ENCODE measurements around the gene SYT8.

Gene SYT8

DNA sequence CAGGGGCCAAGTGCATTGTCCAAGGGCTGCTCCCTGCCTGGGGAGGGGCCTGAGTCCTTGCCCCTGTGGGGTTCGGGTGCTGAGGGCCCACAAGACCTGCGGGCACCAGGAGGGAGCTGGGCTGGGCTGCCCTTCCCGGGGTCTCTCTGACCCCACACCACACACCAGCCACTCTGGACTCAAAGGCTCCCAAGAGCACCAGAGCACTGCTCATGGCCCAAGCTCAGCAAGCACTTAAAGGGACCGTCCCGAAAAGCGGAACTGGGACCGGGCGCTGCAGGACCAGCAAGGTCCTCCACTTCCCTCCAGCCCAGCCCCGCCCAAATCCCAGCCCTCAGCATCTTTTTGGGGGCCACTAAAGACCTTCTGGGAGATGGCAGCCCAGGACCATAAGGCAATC, 23.4 kb downstream of the SYT8 start:
- no peak for DNase-seq (ENCODE audit: low read depth, low spot score)

GRCh38 chr11:1858576-1858975, 23.8 kb downstream of the SYT8 start:
- no peak for DNase-seq (ENCODE audit: low read depth, low spot score)

GRCh38 chr11:1859004-1859403, 24.2 kb downstream of the SYT8 start:
- no peak for DNase-seq (ENCODE audit: low read depth, low spot score)

- DNase-seq (ENCODE audit: low read depth, low spot score), result no peak
Observed at GRCh38 chr11:1860108-1860507, 25.3 kb downstream of the SYT8 start.

GRCh38 chr11:1861435-1862411, 26.9 kb downstream of the SYT8 start:
- no peak for DNase-seq (ENCODE audit: low read depth, low spot score)

DNA sequence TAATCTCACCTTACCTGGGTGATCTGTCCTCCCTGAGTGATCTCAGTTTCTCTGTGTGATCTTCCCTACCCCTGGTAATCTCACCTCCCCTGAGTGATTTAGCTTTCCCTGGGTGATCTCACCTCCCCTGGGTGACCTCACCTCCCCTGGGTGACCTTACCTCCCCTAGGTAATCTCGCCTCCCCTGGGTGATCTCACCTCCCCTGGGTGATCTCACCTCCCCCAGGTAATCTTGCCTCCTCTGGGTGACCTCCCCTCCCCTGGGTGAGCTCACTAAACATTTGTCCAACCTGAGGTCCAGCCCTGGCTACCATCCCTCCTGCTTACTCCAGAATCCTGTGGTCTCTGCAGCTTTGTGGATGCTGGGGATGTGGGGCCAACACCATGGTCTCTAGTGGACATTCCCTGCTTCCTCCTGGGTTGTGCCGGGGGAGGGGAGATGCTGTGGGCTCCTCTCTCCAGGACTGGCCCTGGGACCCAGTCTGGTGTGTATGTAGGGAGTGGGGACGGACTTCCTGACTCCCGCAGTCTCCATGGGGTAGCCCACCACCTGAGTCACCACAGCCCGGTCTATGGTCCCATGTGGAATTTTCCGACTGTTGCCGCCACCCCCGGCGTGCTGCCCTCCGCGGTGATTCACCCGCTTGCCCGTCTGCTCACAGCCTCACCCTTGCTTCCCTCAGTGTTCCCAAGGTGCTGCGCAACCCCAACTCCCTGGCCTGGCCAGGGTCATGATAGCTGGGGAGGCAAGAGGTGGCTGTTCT, 28.0 kb downstream of the SYT8 start:
- DNase-seq (ENCODE audit: low read depth, low spot score), result no peak

DNA sequence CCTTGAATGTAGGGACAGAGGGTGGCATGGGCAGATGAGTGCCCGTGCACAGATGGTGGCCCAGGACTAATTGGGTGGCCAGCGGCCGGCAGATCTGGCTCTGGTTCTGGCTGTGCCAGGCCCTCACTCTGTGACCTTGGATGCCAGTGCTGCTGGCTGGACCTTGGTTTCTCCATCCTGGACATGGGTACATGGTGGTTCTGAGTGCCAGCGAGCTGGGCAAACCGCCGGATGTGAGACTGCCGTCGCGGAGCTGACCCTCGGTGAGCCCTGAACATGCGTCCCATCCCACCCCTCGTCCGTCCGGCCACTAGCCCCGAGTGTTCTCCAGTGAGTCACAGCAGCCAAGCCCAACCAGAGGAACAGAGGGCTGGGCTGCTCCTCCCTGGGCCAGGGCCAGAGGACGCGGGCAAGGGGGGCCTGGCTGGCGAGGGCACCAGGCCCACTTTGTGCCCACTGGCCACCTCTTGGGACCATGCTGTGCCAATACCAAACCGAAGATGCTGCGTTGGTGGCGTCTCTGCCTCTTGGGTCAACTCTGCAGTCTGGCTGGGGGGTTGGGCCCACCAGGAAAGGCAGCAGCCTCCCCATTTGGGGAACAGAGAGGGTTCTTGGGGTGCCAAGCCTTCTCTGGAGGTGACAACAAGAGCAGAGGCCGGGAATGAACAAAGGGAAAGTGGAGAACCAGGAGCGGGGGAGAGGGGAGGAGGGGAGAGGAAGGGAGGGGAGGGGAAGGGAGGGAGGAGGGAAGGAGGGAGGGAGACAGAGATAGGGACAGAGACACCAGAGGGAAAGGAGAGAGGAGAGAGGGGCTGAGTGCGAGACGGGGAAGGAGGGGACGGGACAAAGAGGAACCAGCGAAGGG, 28.8 kb downstream of the SYT8 start:
- DNase-seq (ENCODE audit: low read depth, low spot score), result peak; percentile 83

GRCh38 chr11:1864231-1864630, 29.4 kb downstream of the SYT8 start:
- no peak for DNase-seq (ENCODE audit: low read depth, low spot score)

GRCh38 chr11:1864831-1865665, 30.3 kb downstream of the SYT8 start:
- DNase-seq (ENCODE audit: low read depth, low spot score), result no peak

DNA sequence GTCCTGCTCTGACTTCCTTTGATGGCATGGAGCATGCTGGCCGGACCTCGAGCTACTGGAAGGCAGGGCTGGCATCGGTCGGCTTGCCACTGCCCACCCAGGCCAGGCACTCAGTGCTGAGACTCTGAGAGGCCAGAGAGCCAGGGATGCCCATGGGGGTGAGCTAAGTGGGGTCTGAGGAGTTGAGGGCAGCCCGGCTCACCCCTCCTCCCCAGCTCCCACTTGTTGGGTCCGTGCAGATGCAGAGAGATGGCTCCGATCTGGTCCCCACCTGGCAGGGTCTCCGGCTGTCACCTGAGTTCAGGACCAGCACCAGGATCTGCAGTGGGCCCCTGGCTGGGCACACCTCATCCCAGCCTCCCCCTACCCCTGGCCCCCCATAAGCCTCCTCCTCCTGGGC, 31.4 kb downstream of the SYT8 start:
- no peak for DNase-seq (ENCODE audit: low read depth, low spot score)

DNA sequence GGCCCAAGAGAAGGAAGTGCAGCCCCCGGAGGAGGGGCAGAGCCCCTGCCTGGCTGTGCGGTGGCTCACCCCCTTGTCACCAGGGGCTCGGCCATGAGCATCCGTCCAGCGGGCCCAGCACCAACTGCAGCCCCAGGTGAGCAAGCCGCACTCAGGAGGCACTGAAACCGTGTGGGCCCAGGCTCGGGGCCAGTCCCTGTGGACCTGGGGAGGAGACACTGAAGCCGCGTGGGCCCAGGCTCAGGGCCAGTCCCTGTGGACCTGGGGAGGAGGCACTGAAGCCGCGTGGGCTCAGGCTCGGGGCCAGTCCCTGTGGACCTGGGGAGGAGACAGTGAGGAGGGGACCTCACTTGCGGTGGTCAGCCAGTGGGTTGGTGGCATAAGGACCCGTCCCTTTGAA, 32.0 kb downstream of the SYT8 start:
- no peak for DNase-seq (ENCODE audit: low read depth, low spot score)

- no peak for DNase-seq (ENCODE audit: low read depth, low spot score)
Observed at GRCh38 chr11:1867381-1867780, 32.6 kb downstream of the SYT8 start.

- no peak for DNase-seq (ENCODE audit: low read depth, low spot score)
Observed at GRCh38 chr11:1868056-1868635, 33.4 kb downstream of the SYT8 start.

DNA sequence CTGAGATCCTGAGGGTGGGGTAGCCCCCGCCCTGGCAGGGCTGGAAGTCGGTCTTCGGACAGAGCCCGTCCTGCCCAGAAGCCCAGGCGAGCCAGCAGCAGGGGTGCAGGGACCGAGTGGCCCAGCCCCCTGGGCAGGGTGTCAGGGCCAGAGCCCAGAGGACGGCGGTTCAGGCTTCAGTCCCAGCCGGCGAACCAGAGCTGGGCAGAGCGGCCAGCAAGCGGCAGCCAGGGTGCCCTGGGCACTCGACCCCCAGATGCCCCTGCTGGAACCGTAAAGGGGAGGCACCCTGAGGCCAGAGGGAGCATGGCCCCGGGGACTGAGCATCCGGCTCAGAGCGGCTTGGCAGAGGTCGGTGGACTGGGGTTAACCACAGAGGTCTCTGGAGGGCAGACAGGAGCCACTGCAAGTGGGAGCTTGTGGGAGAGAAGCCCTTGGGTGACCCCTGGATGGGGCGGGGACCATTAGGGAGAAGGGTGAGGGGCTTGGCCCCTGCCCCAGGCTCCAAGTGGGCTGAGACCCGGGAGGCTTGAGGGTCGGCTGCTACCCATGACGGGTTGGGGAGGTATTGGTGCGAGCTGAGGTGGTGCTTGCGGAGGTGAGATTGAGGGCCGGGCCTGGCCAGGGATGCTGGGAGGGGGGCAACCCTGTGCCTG, 34.0 kb downstream of the SYT8 start:
- no peak for DNase-seq (ENCODE audit: low read depth, low spot score)

DNA sequence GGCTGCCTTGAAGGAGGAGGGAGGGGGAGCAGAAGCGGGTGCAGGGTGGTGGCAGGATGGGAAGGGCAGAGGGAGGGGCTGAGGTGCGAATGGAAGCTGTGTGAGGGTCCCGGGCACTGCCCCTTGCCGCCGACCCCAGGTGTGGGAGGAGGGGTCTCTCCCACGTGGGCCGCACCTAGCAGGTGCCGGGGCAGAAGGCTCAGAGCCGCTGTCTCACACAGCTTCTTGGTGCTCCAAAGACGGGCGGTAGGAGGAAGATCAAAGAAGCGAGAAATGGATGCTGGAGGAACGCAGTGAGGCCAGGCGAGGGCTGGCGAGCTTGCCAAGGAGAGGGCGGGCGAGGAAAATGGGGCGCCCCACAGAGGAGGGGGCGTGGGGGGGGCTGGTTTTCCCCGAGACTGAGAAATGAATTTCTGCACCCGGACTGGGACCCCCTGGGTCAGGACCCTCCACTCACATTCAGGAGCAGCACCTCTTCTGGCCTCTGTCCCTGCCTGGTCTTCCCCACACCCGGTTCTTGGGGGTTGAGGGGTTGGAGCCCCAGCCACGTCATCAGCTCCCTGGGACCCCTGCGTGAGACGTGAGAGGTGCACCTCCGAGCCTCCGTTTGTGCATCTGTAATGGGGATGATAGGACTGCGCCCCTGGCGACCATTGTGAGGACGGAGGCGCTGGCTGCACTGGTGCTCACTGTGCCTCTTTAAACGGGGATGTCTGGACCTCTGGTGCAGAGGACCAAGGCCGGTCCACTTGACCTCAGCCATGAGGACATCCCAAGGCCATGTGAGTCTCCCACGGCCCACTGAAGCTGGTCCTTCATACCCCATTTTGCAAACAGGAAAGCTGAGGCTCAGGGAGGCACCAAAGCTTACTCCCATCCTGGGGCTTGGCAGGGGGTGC, 34.9 kb downstream of the SYT8 start:
- no peak for DNase-seq (ENCODE audit: low read depth, low spot score)

DNA sequence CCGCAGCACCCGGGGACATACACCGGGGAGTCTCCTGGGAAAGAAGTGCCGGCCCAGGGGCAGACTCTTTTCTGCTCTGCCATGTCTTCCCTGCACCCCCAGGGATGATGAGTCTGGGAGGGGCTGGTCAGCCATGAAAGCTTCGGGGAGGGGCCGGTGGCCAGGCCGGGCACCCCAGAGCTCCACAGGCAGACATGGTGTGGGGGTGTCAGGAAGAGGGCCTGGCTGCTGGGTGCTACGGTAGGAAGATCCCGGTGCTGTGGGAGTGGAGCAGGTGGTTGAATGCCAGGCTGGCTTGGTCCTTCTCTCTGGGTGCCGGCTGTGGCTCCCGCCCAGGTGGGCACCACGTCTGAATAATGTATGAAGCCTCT, 35.5 kb downstream of the SYT8 start:
- DNase-seq (ENCODE audit: low read depth, low spot score), result no peak

- DNase-seq (ENCODE audit: low read depth, low spot score), result no peak
Observed at GRCh38 chr11:1870721-1871466, 36.1 kb downstream of the SYT8 start.

- DNase-seq (ENCODE audit: low read depth, low spot score), result no peak
Observed at GRCh38 chr11:1871531-1871930, 36.7 kb downstream of the SYT8 start.
